HUDEP-2 (cell line): Measurements from ENCODE around the gene TUB.

Source experiments
- DNase-seq, 76 experiments: peaks; one replicate each; lab custom pipeline; 2025; ENCODE audit not compliant: unreplicated experiment in 76 of 76; lab: John Stamatoyannopoulos, UW

The TUB gene

GRCh38 chr11:8067567-8067928, 13.5 kb upstream of the TUB start:
- DNase-seq, result no peak

- no peak for DNase-seq
Observed at GRCh38 chr11:8067929-8068575, 13.0 kb upstream of the TUB start.

- peak in 58 of 76 experiments; percentile 12 to 75 (median 38) for DNase-seq
Observed at GRCh38 chr11:8068605-8069221, 12.3 kb upstream of the TUB start.

GRCh38 chr11:8069771-8070170, 11.2 kb upstream of the TUB start:
- DNase-seq, result no peak

GRCh38 chr11:8070417-8071115, 10.4 kb upstream of the TUB start:
- DNase-seq, result peak in 9 of 76 experiments; percentile 9 to 35 (median 23)

GRCh38 chr11:8071616-8072581, 9.1 kb upstream of the TUB start:
- DNase-seq, result no peak

GRCh38 chr11:8075119-8075726, 5.8 kb upstream of the TUB start:
- DNase-seq, result no peak

- DNase-seq, result no peak
Observed at GRCh38 chr11:8079111-8079675, 1.8 kb upstream of the TUB start.

- no peak for DNase-seq
Observed at GRCh38 chr11:8080069-8080670, 841 bp upstream of the TUB start.

- DNase-seq, result no peak
Observed at GRCh38 chr11:8081591-8082250, 710 bp downstream of the TUB start.

- DNase-seq, result no peak
Observed at GRCh38 chr11:8082391-8083087, 1.5 kb downstream of the TUB start.

GRCh38 chr11:8083088-8083395, 2.0 kb downstream of the TUB start:
- no peak for DNase-seq

- DNase-seq, result no peak
Observed at GRCh38 chr11:8083871-8084281, 2.9 kb downstream of the TUB start.

GRCh38 chr11:8084352-8084751, 3.3 kb downstream of the TUB start:
- no peak for DNase-seq

GRCh38 chr11:8085011-8085645, 4.1 kb downstream of the TUB start:
- no peak for DNase-seq

- DNase-seq, result no peak
Observed at GRCh38 chr11:8086001-8086479, 5.0 kb downstream of the TUB start.

GRCh38 chr11:8086571-8086970, 5.6 kb downstream of the TUB start:
- no peak for DNase-seq

- DNase-seq, result peak in 2 of 76 experiments; percentile 3
Observed at GRCh38 chr11:8087185-8087584, 6.2 kb downstream of the TUB start.
